Measurements from ENCODE around the gene TYRP1. TPM values are rescaled to one million over a fixed set of nuclear protein-coding genes. Genes with fewer than 3 reads are reported as not detected.

The TYRP1 gene
- polyA plus RNA-seq, 1 of the 3 experiments (the other 2 are of a cell fraction) = not detected

DNA sequence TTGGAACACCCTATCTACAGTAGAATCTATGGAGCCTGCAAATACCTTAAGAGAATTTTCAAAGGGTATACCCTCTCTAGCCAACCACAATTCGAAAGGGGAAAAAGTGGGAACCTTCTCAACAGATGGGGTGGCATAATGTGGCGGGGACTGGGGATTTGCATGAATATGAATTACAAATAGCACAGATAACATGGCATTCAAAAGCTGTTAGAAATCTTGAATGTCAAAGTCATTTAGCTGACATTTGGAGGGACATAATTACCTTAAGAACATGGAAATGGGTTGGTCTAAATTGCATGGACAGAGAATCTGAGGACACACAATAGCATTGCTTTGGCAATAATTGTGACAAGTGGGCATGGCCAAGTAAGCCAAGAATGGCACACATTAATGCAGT, 23.2 kb upstream of the TYRP1 start:
- no peaks in the 10 kb centered on the region for H3K79me2 ChIP-seq (ENCODE audit: insufficient read depth)
- ChIA-PET POLR2A (no interaction called here), CTCF (no interaction called here)
- no peaks in the 10 kb centered on the region for H3K36me3 ChIP-seq (replicated peaks in 1 of 2; ENCODE audit: control insufficient read depth in 1 of 2, insufficient read depth in 2 of 2, low read length in 1 of 2)
- H3K4me2 ChIP-seq = no peak overlapping the region
- no peak overlapping the region for H3K9ac ChIP-seq
- 39% methylated on average over 2 of the region's 2 CpGs for WGBS (ENCODE audit: low lambda C conversion rate)
- no peak overlapping the region for H3K4me3 ChIP-seq (ENCODE audit: low read depth in 2 of 2, low read length in 1 of 2)
- no peaks in the 10 kb centered on the region for H3F3A ChIP-seq (replicated peaks; ENCODE audit: insufficient read depth)
- no peaks in the 10 kb centered on the region for H3K27me3 ChIP-seq (ENCODE audit: insufficient read depth)
- 0 out of 2 replicates have a peak, but pooled peaks cover 4% of the 10 kb centered on the region for H3K9me2 ChIP-seq
- H3K4me1 ChIP-seq (ENCODE audit: control insufficient read depth in 1 of 2, insufficient read depth in 2 of 2, low read depth in 1 of 2, low read length in 1 of 2) = no peaks in the 10 kb centered on the region
- no peak for DNase-seq
- no peak overlapping the region for H2AFZ ChIP-seq (ENCODE audit: low read depth)
- no peaks in the 10 kb centered on the region for H3K9me3 ChIP-seq
- no peak for TF ChIP-seq RFX5 (IDR thresholded peaks at IDR 0.05; ENCODE audit: low read length)
- no peak for TF ChIP-seq ELF1 (IDR thresholded peaks at IDR 0.05)
- TF ChIP-seq RAD21 (IDR thresholded peaks at IDR 0.05; ENCODE audit: low read length) = no peak
- no peak for TF ChIP-seq GABPA (IDR thresholded peaks at IDR 0.05; ENCODE audit: low read depth)
- TF ChIP-seq IRF3 (IDR thresholded peaks at IDR 0.05; ENCODE audit: low read depth, low read length) = no peak
- no peak for TF ChIP-seq FOXM1 (IDR thresholded peaks at IDR 0.05; ENCODE audit: low read depth)
- TF ChIP-seq, protein P1, sequence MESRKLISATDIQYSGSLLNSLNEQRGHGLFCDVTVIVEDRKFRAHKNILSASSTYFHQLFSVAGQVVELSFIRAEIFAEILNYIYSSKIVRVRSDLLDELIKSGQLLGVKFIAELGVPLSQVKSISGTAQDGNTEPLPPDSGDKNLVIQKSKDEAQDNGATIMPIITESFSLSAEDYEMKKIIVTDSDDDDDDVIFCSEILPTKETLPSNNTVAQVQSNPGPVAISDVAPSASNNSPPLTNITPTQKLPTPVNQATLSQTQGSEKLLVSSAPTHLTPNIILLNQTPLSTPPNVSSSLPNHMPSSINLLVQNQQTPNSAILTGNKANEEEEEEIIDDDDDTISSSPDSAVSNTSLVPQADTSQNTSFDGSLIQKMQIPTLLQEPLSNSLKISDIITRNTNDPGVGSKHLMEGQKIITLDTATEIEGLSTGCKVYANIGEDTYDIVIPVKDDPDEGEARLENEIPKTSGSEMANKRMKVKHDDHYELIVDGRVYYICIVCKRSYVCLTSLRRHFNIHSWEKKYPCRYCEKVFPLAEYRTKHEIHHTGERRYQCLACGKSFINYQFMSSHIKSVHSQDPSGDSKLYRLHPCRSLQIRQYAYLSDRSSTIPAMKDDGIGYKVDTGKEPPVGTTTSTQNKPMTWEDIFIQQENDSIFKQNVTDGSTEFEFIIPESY (IDR thresholded peaks at IDR 0.05; ENCODE audit: borderline replicate concordance, low read depth) = no peak
- no peak for TF ChIP-seq EZH2phosphoT487 (IDR thresholded peaks at IDR 0.05; ENCODE audit: borderline replicate concordance, low read depth)
- TF ChIP-seq TAF1 (IDR thresholded peaks at IDR 0.05; ENCODE audit: borderline replicate concordance, low read depth, low read length) = no peak
- H4K20me1 ChIP-seq (ENCODE audit: insufficient read depth) = no peaks in the 10 kb centered on the region
- H3K27ac ChIP-seq (ENCODE audit: low read depth in 2 of 2, low read length in 1 of 2) = no peak overlapping the region

DNA sequence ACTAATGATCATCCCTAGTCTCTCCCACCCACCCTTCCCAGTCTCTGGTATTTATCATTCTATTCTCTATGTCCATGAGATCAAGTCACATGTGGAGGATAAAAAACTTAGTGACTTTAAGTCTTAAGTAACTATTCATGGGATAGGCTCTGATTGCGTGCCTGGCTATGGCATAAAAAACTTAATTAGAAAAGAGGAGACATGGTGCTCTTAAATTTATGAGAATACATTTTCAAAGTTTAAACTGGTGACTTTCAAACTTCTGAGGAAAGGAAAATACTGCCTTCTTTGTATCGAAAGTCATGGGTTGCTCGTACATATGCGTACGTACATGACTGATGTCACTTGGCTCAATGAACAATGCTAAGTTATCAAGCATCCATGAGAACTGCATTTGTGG, 18.2 kb upstream of the TYRP1 start:
- CTCF ChIA-PET = interaction anchor here (0.7 kb wide), 1 partner anchor 429 kb away, joined by 3 read pairs; no protein-coding TSS in a partner anchor
- H3K9ac ChIP-seq = no peak overlapping the region
- H3K27me3 ChIP-seq (ENCODE audit: insufficient read depth) = no peaks in the 10 kb centered on the region
- 0 out of 2 replicates have a peak, but pooled peaks cover 4% of the 10 kb centered on the region for H3K9me2 ChIP-seq
- POLR2A ChIA-PET = no interaction called here
- H2AFZ ChIP-seq (ENCODE audit: low read depth) = no peak overlapping the region
- no peaks in the 10 kb centered on the region for H3K79me2 ChIP-seq (ENCODE audit: insufficient read depth)
- no peak for DNase-seq
- WGBS (ENCODE audit: low lambda C conversion rate) = 73% methylated on average over 5 of the region's 5 CpGs
- H3K36me3 ChIP-seq (replicated peaks in 1 of 2; ENCODE audit: control insufficient read depth in 1 of 2, insufficient read depth in 2 of 2, low read length in 1 of 2) = no peaks in the 10 kb centered on the region
- no peaks in the 10 kb centered on the region for H3F3A ChIP-seq (replicated peaks; ENCODE audit: insufficient read depth)
- no peak overlapping the region for H3K27ac ChIP-seq (ENCODE audit: low read depth in 2 of 2, low read length in 1 of 2)
- no peaks in the 10 kb centered on the region for H3K4me1 ChIP-seq (ENCODE audit: control insufficient read depth in 1 of 2, insufficient read depth in 2 of 2, low read depth in 1 of 2, low read length in 1 of 2)
- H4K20me1 ChIP-seq (ENCODE audit: insufficient read depth) = no peaks in the 10 kb centered on the region
- no peaks in the 10 kb centered on the region for H3K9me3 ChIP-seq
- H3K4me2 ChIP-seq = no peak overlapping the region
- no peak overlapping the region for H3K4me3 ChIP-seq (ENCODE audit: low read depth in 2 of 2, low read length in 1 of 2)
- no peak for TF ChIP-seq TCF12 (IDR thresholded peaks at IDR 0.05)
- TF ChIP-seq YY1 (IDR thresholded peaks at IDR 0.05; ENCODE audit: low read depth) = no peak
- TF ChIP-seq NRF1 (IDR thresholded peaks at IDR 0.05; ENCODE audit: low read depth, low read length) = no peak
- TF ChIP-seq IRF3 (IDR thresholded peaks at IDR 0.05; ENCODE audit: low read depth, low read length) = no peak
- TF ChIP-seq, protein P1 (IDR thresholded peaks at IDR 0.05; ENCODE audit: borderline replicate concordance, low read depth) = no peak
- TF ChIP-seq REST (IDR thresholded peaks at IDR 0.05; ENCODE audit: low read depth, low read length) = no peak
- no peak for TF ChIP-seq NFIC (IDR thresholded peaks at IDR 0.05; ENCODE audit: borderline replicate concordance)
- TF ChIP-seq FOXM1 (IDR thresholded peaks at IDR 0.05; ENCODE audit: low read depth) = no peak
- no peak for TF ChIP-seq JUND (IDR thresholded peaks at IDR 0.05)
- TF ChIP-seq RAD21 (IDR thresholded peaks at IDR 0.05; ENCODE audit: low read length) = no peak
- TF ChIP-seq ELF1 (IDR thresholded peaks at IDR 0.05) = no peak
- no peak for TF ChIP-seq EZH2phosphoT487 (IDR thresholded peaks at IDR 0.05; ENCODE audit: borderline replicate concordance, low read depth)
- TF ChIP-seq MXI1 (IDR thresholded peaks at IDR 0.05; ENCODE audit: low read depth, low read length) = no peak
